ENCODE measurements around the gene PPP6R1.

The PPP6R1 gene

GRCh38 chr19:55223291-55224037, 35.4 kb downstream of the PPP6R1 start:
- DNase-seq (ENCODE audit: low spot score), result no peak

- DNase-seq (ENCODE audit: low spot score), result no peak
Measured at GRCh38 chr19:55220525-55220924, 38.3 kb downstream of the PPP6R1 start.

DNA sequence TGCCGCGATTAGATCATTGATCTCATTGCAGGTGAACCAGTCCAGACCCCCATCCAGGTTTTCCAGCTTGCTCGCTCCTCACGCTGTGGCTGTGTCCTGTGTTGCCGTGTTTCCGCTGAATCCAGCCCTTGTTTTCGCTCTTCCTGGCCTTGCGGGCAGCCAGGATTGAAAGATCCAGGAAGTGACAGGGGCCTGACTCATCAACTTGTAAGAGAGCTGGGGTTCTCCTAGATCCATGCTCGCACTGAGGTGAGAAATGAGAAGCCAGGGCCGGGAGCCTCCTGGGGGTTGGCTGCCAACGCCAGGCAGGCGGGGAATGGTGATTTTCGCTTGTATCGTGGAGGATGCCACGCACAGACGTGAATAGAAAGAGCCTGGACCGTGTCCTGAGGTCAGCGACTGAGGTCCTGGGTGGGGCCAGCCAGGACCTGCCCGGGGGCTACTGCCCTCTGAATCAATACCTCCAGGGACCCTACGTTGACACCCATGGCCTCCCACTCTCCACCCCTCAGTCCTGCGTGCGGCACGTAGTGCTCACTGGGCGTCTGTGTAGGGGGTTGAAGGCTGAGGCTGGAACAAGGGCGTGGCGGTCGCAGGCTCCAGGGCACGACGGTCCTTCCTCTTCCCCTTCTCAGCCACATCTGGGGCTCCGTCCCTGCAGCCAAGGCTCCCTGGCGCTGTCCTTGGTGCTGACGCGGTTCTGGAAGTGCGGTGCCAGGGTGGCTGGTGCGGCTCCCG, 42.2 kb downstream of the PPP6R1 start:
- DNase-seq (ENCODE audit: low spot score), result peak; percentile 50

- DNase-seq (ENCODE audit: low spot score), result no peak
Measured at GRCh38 chr19:55213547-55213946, 45.3 kb downstream of the PPP6R1 start.

DNA sequence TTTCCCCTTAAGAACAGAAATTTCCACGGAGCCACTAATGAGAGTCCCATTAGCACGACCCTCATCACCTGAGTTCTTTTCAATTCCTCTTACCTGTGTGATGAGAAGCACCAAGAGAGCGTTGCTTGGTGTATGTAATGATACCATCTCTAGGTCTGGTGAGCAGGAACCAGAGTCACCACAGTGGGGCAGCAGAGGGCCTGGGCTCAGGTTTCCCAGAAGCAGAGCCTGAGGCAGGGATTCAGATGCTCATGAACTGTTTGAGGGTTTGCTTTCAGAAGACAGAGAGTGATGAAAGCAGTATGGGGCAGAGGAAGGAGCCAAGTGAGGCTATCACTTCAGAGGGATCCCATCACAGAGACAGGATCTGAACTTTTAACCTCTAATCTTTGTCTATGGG, 46.4 kb downstream of the PPP6R1 start:
- peak; percentile 71 for DNase-seq (ENCODE audit: low spot score)

DNA sequence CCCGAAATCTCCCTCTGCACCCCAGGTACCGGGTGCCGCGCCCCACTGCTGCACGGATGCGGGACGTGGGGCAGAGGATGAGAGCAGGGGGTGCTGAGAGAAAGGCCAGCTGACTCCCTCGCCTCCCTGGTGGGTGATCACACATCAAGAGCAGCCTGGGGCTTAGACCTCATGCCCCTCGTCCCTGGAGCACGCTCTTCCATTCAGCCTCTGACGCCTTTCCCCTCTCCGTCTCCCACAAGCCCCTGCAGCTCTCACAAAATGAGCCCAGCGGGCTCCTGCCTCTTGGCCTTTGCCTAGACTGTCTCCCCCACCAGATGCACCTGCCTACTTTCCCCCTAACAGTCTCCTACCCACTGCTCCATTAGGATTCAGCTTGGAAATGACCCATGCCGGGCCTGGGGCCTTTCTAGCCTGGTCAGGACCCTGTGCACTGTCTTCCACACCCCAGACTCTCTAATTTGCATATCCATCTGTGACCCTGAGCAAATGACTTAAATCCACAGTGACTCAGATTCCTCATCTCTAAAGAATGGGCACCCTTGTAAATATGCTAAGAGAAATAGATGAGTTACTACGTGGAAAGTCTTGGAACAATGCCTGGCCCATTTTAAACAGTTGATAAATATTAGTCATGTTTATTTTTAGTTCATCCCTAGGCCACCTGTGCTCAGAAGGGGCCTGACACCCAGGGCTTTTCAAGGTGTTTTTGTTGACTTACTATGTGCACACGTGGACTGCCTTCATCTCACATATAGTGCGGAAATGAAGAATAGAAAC, 48.9 kb downstream of the PPP6R1 start:
- DNase-seq (ENCODE audit: low spot score), result no peak

DNA sequence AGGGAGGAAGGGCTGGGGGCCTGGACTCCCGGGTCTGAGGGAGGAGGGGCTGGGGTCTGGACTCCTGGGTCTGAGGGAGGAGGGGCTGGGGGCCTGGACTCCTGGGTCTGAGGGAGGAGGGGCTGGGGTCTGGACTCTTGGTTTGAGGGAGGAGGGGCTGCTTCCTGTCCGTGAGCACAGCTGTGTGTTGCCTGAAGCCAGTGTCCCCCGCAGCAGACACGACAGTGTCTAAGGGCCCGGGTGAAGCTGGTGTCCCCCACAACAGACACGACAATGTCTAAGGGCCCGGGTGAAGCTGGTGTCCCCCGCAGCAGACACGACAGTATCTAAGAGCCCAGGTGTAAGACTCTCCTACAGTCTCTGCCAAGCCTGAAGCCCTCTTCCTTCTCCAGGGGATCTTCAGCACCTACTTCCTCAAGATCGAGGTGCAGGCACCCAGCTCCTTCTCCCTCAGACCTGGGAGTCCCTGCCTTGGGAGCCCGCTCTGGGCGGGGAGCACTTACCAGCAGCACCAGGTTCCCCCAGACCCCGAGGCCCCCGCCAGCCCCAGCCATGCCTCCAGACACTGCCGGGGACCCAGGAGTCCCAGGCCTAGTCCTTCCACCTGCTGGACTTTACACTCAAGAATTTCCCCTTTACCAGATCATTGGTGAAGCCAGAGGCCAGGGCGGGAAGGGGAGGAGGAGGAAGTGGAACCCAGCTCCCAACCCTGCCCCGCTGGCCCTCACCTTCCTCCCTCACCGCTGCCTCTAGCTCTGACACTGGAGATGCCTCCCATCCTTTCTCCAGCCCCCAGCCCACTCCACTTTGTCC, 49.7 kb downstream of the PPP6R1 start, which contains the start of gene PTPRH:
TSS of gene PTPRH (minus strand) at position 622 of the 813 bp plus-strand sequence. CDS start at position 554, 68 bp downstream.
- no peak for DNase-seq (ENCODE audit: low spot score)

GRCh38 chr19:55206664-55207500, 51.9 kb downstream of the PPP6R1 start:
- DNase-seq (ENCODE audit: low spot score), result peak; percentile 84

DNA sequence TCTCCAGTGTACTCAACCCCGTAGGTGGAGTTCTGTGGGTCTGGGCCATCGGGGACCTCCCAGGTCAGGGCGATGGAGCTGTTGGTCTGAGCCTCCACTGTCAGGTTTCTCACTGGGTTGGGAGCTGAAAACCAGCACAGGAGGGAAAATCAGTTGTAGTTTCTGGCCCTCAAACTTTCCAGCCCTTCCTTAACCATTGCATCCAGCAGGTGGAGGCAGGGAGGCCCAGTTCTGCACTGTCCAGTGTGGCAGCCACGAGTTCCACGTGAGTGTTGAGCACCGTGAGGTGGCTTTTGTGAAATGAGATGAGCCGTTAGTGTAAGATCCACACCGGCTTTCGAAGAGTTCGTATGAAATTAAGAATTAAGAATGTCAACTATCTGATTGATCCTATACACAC, 56.6 kb downstream of the PPP6R1 start:
- DNase-seq (ENCODE audit: low spot score), result peak; percentile 44

DNA sequence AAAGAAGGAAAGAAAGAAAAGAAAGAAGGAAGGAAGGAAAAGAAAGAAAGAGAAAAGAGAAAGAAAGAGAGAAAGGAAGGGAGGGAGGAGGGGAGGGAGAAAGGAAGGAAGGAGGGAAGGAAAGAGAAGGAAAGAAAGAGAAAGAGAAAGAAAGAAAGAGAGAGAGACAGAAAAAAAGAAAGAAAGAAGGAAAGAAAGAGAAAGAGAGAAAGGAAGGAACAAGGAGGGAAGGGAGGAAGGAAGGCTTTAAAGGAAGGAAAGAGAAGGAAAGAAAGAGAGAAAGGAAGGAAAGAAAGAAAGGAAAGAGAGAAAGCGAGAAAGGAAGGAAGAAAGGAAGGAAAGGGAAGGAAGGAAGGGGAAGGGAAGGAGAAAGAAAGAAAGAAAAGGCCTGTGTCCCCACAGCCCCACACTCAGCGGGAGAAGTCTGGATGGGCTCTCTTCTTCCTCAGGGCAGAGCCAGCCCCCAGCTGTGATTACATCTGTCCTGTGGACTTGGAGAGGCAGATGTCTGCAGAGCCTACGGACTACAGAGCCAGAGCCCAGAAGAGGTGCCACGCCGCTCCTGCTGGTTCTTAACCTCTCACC, 59.1 kb downstream of the PPP6R1 start:
- no peak for DNase-seq (ENCODE audit: low spot score)

DNA sequence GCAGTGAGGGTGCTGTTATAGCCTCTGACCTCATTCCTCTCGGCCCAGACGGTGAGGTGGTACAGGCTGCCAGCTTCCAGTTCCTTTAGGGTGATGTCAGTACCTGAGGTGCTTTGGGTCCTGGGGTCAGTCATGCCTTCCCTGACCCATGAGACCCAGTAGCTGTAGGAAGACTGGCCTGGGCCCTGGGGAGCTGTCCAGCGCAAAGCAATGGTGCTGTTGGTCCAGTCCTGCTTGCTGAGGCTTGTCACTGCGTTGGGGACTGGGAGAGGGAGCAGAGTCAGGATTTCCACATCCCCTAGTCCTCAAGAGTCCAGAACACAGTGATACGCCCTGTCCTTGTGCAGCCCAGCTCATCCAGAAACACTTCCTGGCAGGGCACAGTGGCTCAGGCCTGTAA, 60.2 kb downstream of the PPP6R1 start:
- DNase-seq (ENCODE audit: low spot score), result no peak

GRCh38 chr19:55197528-55197927, 61.3 kb downstream of the PPP6R1 start:
- DNase-seq (ENCODE audit: low spot score), result peak; percentile 23

- DNase-seq (ENCODE audit: low spot score), result no peak
Measured at GRCh38 chr19:55196803-55197202, 62.0 kb downstream of the PPP6R1 start.

DNA sequence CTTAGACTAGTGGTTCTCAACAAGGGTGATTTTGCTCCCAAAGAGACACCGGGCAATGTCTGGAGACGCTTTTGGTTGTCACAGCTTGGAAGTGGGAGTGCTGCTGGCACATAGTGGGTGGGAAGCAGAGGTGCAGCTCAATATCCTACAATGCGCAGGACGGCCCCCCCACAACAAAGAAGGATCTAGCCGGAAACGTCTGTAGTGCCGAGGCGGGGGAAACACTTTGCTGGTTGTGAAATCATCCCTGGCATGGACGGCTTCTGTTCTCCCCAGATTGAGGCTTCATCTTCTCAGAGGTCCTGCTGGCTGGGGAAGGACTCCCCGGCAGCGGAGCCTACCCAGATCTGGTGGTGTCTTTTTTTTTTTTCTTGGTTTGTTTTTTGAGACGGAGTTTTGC, 65.3 kb downstream of the PPP6R1 start:
- DNase-seq (ENCODE audit: low spot score), result no peak

DNA sequence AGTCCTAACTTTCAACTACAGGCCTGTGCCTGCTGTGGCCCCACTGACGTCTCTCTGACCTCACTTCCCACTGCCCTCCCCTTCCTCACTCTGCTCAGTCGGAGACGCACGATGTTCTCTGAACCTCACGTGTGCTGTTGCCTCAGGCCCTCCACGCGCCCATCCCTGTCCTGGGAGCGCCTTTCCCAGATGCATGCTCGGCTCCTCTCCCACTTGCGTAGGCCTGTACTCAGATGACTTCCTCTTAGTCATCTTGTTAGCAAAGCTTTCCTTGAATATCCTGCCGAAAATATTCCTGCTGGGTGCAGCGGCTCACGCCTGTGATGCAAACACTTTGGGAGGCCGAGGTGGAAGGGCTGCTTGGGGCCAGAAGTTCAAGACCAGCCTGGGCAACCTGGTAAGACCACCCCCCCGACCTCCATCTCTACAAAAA, 69.4 kb downstream of the PPP6R1 start:
- DNase-seq (ENCODE audit: low spot score), result no peak

DNA sequence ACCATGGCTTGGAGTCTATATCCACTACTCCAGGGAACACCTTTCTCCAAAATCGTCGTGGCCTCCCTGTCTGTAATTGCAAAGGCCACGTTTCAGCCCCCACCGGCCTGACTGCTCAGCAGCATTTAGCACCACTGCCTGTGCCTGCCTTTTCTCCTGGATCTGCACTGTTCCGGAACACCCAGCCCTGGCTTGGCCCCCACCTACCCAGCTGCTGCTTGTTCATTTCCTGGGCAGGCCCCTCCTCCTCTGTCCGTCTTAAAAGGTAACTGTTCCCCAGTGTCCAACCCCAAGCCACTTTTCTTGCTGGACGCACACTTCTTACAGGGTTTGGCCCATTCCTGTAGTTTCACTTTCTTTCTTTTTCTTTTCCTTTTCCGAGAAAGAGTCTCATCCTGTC, 70.2 kb downstream of the PPP6R1 start:
- DNase-seq (ENCODE audit: low spot score), result no peak

GRCh38 chr19:55186080-55186479, 72.7 kb downstream of the PPP6R1 start:
- DNase-seq (ENCODE audit: low spot score), result no peak

DNA sequence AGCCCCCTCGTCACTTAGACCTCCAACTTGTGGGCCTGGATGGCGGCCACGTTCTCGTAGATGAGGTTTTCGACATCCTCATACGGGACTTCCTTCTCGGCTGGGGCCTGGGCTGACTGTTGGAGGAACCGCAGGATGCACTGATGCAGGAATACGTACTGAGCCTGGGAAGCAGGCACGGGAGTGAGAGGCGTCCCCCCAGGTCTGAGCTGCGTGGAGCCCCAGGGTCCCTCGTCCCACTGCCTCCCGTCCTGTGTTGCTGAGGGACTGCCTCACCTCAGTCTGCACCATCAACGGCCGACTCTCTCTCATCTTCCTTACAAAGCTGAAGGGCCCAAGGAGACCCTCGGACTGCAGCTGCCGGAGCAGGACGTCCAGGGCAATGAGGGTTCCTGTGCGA, 77.1 kb downstream of the PPP6R1 start:
- DNase-seq (ENCODE audit: low spot score), result no peak
